Erythroblast (primary cell): Measurements from ENCODE around the gene SLC5A9.

Experiments
- GATA1 ChIP-seq: IDR thresholded peaks from 2 replicates; pipeline ENCODE4 v1.6.1; 2011; ENCODE audit warnings: low read depth, mild to moderate bottlenecking, control low read depth, low read length, moderate library complexity
- POLR2A ChIP-seq: IDR thresholded peaks from 2 replicates; pipeline ENCODE4 v1.6.1; 2011; ENCODE audit warnings: mild to moderate bottlenecking, low read length

DNA sequence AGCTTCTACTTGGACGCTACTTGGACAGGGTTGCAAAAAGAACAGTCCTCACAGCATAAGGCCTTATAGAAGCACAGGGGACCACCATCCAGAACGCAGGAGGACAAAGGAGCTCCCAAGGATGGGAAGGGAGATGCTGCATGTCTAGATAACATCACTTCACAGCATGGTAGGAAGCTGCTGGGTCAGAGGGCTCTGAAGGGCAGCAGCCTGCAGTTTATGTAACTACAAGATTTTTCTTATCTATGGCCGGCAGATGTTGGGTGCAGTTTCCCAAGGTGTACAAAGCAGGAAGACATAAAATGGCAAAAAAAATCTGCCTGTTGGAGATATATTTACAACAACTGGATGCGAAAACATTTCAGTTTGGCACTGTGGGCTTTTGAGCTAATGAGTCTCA, 45.3 kb upstream of the SLC5A9 start:
- TF ChIP-seq POLR2A (no peak), GATA1 (no peak)
